Skeletal muscle cell (primary cell): ENCODE results near the gene SMARCC1.
A peak's percentile ranks its signal among the peaks of the same experiment; 100 is the strongest.
"Not testable (repeated sequence)": the region's sequence is repeated elsewhere in the genome, so short reads cannot be mapped to it uniquely, and the experiment has no call there.

Experiments used
- DNase-seq: peaks from one replicate; pipeline ENCODE4 v3.0.0-alpha.2; 2010; ENCODE audit warnings: low read depth
- H3K4me3 ChIP-seq: 2 replicates; pipeline ENCODE4 v1.5.1; 2011; ENCODE audit warnings: low read depth, mild to moderate bottlenecking, control low read depth, low read length, moderate library complexity

Gene SMARCC1

DNA sequence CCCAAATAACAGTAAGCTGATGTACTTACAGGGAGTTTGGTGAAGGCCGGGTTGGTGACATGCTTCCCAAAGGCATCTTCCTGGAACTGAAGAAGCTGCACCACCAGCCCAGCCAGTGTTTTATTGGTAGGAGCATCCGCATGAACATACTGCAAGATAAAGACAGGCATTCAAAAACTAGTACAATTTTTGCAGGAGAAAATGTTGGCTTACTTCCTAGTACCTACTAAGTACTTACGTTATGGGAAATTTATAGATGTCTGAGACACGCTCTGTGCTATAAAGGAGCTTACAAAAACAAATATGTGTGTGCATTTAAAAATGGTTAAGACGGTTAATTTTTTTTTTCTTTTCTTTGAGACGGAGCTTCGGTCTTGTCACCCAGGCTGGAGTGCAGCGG lies 8.9 kb downstream of the SMARCC1 start:
- no peak overlapping the region for H3K4me3 ChIP-seq
- DNase-seq = no peak

DNA sequence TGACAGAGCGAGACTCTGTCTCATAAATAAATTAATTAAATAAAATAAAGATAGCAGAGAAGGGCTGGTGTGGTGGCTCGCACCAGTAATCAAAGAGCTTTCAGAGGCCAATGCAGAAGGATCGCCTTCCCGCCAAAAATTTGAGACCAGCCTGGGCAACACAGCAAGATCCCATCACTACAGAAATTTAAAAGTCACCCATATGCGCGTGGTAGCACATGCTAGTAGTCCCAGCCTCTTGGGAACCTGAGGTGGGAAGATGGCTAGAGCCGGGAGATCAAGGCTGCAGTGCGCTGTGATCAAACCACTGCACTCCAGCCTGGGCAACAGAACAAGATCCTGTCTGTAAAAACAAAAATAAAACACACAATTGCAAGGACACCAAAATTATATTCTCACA lies 9.6 kb downstream of the SMARCC1 start:
- no peak overlapping the region for H3K4me3 ChIP-seq
- no peak for DNase-seq

DNA sequence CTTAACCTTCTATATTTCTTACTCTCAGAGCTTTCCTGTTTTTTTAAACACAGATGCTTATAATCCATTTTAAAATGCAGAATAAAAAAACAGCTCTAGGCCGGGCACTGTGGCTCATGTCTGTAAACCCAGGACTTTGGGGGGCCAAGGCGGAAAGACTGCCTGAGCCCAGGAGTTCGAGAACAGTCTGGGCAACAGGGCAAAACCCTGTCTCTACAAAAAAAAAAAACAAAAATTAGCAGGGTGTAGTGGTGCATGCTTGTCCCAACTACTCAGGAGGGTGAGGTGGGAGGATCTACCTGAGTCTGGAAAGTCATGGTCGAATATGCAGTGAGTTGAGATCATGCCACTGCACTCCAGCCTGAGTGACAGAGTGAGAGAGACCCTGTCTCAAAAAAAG lies 15.5 kb downstream of the SMARCC1 start:
- H3K4me3 ChIP-seq = no peak overlapping the region
- no peak for DNase-seq

- no peak overlapping the region for H3K4me3 ChIP-seq
- DNase-seq = no peak
Measured at GRCh38 chr3:47762233-47762632, 19.5 kb downstream of the SMARCC1 start.

GRCh38 chr3:47761046-47761445 lies 20.6 kb downstream of the SMARCC1 start:
- DNase-seq = no peak
- no peak overlapping the region for H3K4me3 ChIP-seq

GRCh38 chr3:47760207-47760606 lies 21.5 kb downstream of the SMARCC1 start:
- H3K4me3 ChIP-seq, DNase-seq: not testable (repeated sequence)

DNA sequence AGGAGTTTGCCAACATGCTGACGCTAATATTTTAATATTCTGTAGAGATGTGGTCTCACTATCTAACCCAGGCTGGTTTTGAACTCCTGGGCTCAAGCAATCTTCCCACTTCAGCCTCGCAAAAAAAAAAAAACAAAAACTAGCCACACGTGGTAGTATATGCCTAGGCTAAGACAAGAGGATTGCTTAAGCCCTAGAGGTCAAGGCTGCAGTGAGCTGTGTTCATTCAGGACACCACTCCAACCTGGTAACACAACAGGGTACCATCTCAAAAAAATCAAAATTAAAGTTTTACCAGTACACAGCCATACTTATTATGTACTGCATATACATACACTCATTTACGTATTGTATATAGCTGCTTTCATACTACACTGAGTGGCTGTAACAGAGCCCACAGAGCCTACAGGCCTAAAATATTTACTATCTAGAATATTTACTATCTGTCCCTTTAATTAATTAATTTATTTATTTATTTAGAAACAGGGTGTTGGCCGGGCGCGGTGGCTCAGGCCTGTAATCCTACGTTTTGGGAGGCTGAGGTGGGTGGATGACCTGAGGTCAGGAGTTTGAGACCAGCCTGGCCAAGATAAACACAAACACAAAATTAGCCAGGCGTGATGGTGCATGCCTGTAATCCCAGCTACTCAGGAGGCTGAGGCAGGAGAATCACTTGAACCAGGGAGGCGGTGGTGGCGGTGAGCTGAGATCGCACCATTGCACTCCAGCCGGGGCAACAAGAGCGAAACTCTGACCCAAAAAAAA lies 23.2 kb downstream of the SMARCC1 start:
- DNase-seq = no peak
- no peak overlapping the region for H3K4me3 ChIP-seq

DNA sequence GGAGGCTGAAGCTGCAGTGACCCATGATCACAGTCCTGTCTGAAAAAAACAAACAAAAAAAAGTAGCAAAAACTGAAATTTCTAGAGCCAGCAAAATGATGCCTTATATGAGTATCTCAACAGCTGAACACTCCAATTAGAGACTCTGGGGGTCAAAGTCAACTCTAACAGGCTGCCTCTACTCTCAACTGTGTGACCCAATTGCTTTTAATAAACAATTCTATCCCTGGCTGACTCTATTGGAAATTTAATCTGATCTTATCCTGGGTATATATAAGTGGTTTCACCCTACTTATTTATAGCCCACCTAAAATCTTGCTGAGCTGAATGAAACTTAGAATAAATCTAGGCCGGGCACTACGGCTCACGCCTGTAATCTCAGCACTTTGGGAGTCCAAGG lies 29.0 kb downstream of the SMARCC1 start:
- DNase-seq = no peak

DNA sequence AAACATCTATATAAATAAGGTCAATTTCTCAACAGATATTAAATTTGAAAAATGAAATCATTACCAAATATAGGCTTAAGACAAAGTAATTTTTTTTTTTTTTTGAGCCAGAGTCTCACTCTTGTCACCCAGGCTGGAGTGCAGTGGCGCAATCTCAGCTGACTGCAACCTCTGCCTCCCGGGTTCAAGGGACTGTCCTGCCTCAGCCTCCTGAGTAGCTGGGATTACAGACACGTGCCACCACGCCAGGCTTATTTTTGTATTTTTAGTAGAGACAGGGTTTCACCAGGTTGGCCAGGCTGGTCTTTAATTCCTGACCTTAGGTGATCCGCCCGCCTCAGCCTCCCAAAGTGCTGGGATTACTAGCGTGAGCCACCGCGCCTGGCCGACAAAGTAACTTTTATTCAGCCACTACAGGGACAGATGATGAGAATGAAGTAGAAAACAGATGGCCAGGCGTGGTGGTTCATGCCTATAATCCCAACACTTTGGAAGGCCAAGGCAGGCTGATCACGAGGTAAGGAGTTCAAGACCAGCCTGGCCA lies 30.8 kb downstream of the SMARCC1 start:
- DNase-seq, H3K4me3 ChIP-seq: not testable (repeated sequence)

More for the DNA sequence above, 29.0 kb downstream of the SMARCC1 start:
- H3K4me3 ChIP-seq = no peak overlapping the region

GRCh38 chr3:47747558-47747957 lies 34.1 kb downstream of the SMARCC1 start:
- no peak for DNase-seq
- H3K4me3 ChIP-seq = no peak overlapping the region

GRCh38 chr3:47746264-47746663 lies 35.4 kb downstream of the SMARCC1 start:
- no peak for DNase-seq
- H3K4me3 ChIP-seq = no peak overlapping the region

GRCh38 chr3:47743855-47744254 lies 37.8 kb downstream of the SMARCC1 start:
- no peak for DNase-seq
- H3K4me3 ChIP-seq = no peak overlapping the region

DNA sequence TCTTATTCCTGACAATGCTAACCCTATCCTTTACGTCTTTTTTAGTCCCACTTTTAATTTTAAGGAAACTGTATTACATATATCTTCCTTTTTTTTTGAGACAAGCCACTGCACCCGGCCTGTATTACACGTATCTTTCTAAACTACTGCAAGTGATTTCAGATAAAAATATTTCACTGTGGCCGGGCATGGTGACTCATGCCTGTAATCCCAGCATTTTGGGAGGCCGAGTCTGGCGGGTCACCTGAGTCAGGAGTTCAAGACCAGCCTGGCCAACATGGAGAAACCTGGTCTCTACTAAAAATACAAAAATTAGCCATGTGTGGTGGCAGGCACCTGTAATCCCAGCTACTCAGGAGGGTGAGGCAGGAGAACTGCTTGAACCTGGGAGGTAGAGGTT lies 38.3 kb downstream of the SMARCC1 start:
- H3K4me3 ChIP-seq, DNase-seq: not testable (repeated sequence)

DNA sequence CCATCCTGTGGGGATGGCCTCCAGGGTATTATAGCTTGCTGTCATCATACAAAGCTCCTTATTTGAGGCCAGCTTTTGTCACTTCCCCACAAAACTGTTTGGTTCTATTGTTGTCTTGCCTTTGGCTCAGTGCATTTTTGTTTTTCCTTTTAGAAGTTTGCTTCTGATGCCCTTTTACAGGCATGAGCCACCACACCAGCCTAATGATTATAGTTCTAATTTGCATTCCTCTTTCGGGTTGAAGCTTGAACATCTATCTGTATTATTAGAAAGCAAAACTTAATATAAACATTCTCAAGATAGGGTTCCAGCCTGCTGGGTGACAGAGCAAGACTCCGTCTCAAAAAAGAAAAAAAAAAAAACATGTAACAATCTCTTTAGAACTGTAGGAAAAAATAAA lies 39.8 kb downstream of the SMARCC1 start:
- H3K4me3 ChIP-seq = no peak overlapping the region
- no peak for DNase-seq

GRCh38 chr3:47732143-47732542 lies 49.5 kb downstream of the SMARCC1 start:
- no peak overlapping the region for H3K4me3 ChIP-seq
- no peak for DNase-seq

- no peak for DNase-seq
- no peak overlapping the region for H3K4me3 ChIP-seq
Measured at GRCh38 chr3:47731061-47731460, 50.6 kb downstream of the SMARCC1 start.

- DNase-seq = no peak
- no peak overlapping the region for H3K4me3 ChIP-seq
Measured at GRCh38 chr3:47722859-47723258, 58.8 kb downstream of the SMARCC1 start.

- DNase-seq = not testable (repeated sequence)
Measured at GRCh38 chr3:47717448-47717847, 64.2 kb downstream of the SMARCC1 start.

GRCh38 chr3:47716656-47717055 lies 65.0 kb downstream of the SMARCC1 start:
- H3K4me3 ChIP-seq = no peak overlapping the region
- DNase-seq = no peak

More at GRCh38 chr3:47717448-47717847, 64.2 kb downstream of the SMARCC1 start:
- H3K4me3 ChIP-seq = not testable (repeated sequence)

DNA sequence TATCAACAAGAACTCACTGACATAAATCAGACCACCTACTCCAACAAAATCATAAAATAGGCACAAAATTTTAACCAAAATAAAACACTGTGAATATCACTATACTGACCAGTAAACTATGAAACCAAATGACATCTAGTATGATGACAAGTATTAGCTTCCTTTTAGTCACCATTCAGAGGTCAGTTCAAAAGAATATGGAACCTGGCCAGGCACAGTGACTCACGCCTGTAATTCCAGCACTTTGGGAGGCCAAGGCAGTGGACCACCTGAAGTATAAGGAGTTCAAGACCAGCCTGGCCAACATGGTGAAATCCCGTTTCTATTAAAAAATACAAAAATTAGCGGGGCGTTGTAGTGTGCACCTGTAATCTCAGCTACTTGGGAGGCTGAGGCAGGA lies 65.8 kb downstream of the SMARCC1 start:
- DNase-seq = peak; percentile 17
- no peak overlapping the region for H3K4me3 ChIP-seq

DNA sequence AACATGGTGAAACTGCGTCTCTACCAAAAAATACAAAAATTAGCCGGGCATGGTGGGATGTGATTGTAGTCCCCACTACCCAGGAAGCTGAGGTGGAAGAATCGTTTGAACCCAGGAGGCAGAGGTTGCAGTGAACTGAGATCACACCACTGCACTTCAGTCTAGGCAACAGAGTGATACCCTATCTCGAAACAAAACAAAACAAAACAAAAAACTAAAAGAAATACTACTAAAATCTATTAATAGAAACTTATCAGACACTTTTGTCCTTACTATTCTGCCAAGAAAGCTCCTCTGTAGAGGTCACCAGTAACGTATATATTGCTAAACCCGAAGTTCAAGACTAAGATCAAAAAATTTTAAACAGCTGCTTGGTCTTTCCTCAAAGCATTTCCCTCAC lies 67.1 kb downstream of the SMARCC1 start:
- H3K4me3 ChIP-seq = no peak overlapping the region
- DNase-seq = no peak
